Placental epithelial cell (primary cell): Measurements from ENCODE around the gene AASS. TPM values are rescaled to one million over a fixed set of nuclear protein-coding genes. Genes with fewer than 3 reads are reported as not detected.

ENCODE experiments used
- small RNA-seq: library from RNA; depleted of rRNA; stranded (forward); fragments of <200 nt; gene quantifications from one replicate; pipeline ENCODE3, GENCODE V24; 2012
- total RNA-seq: library from RNA; depleted of rRNA; stranded (reverse); fragments of >200 nt; gene quantifications from 2 replicates; pipeline ENCODE4 v1.2.3, GENCODE V29; 2012

AASS gene
- total RNA-seq, result 5.1 and 8.0 TPM in 2 replicates

GRCh38 chr7:122143751-122144711 lies at the start of gene AASS:
TSS of gene AASS (minus strand) at chr7:122144249. CDS start at chr7:122133726, 10,523 bp downstream.

Small RNA genes lying within 50 kb of the gene (small RNA-seq; reads per million reads assigned to genes)
- not detected for gene RNU7-154P

Other genes starting within 250 kb of the AASS start
- gene FEZF1, start 160.5 kb upstream of the AASS start, total RNA-seq, result 0.39 TPM in 1 of 2 replicates, not detected in the other